K562 (cell line): ENCODE data around the gene PDCD1LG2. TPM values are rescaled to one million over a fixed set of nuclear protein-coding genes. Genes with fewer than 3 reads are reported as not detected.

Source experiments
- ATAC-seq: fragments of 200-7000 bp; cut with Tn5 transposase; 3 replicates; pipeline ENCODE4 v1.9.1; 2020; ENCODE audit warnings: moderate library complexity
- BruUV-seq: library from RNA; stranded (reverse); fragments of 400-500 nt; replicated peaks from 2 replicates; lab custom pipeline; 2021; lab: Mats Ljungman, UMichigan
- CTCF ChIA-PET: fragments of 300-600 bp; formaldehyde crosslinking; extraction: SDS; loops from one replicate; lab custom pipeline; 2021; ENCODE audit warnings: low intra/inter-chr PET ratio; lab: Yijun Ruan, JAX
- POLR2A ChIA-PET: fragments of 300-600, 350-650 bp; sonication (Branson Sonifier 250); formaldehyde crosslinking; extraction: SDS; loops from one replicate; lab custom pipeline; 2021; ENCODE audit warnings: antibody characterized with exemption, inconsistent platforms; lab: Yijun Ruan, JAX
- DNase-seq, 4 experiments: peaks; one replicate each; pipeline versions ENCODE4 v3.0.0 to v3.0.0-alpha.2; 2011 to 2018; ENCODE audit warnings: low spot score in 3 of 4, mixed read lengths in 3 of 4; ENCODE audit errors: extremely low read depth in 1 of 4
- FAIRE-seq: peaks from 2 replicates; lab custom pipeline; 2011; peaks lifted over from hg19 to GRCh38; lab: Jason Lieb, UNC
- H2AFZ ChIP-seq: 2 replicates; pipeline ENCODE4 v1.6.0; 2011; ENCODE audit warnings: low read depth, low read length, control low read depth, inconsistent platforms
- H3K27ac ChIP-seq: fragments of 200-600 bp; 3 replicates; pipeline ENCODE4 v1.8.0; 2011; ENCODE audit warnings: low read depth, mild to moderate bottlenecking, control low read depth, inconsistent platforms, low read length, moderate library complexity, mixed read lengths; ENCODE audit errors: extremely low read depth
- H3K27me3 ChIP-seq, 2 experiments: fragments of 300-600 bp in 1 of 2; 2 replicates in 1 of 2; 3 replicates in 1 of 2; pipeline versions ENCODE4 v1.6.0 to v1.8.0; 2011; ENCODE audit warnings: inconsistent platforms in 2 of 2, low read length in 2 of 2, mild to moderate bottlenecking in 1 of 2, mixed read lengths in 1 of 2, moderate library complexity in 1 of 2; ENCODE audit not compliant: control insufficient read depth in 2 of 2, insufficient read depth in 2 of 2
- H3K36me3 ChIP-seq: fragments of 300-600 bp; 3 replicates; pipeline ENCODE4 v1.8.0; 2011; ENCODE audit warnings: mild to moderate bottlenecking, low read length, inconsistent platforms; ENCODE audit not compliant: control insufficient read depth, insufficient read depth
- H3K4me1 ChIP-seq, 2 experiments: fragments of 200-600 bp in 1 of 2; replicated peaks in 1 of 2; 2 replicates in 1 of 2; 3 replicates in 1 of 2; pipeline versions ENCODE4 v1.5.1 to v1.8.0; 2011; ENCODE audit warnings: inconsistent platforms in 2 of 2, low read length in 2 of 2, mild to moderate bottlenecking in 1 of 2, mixed read lengths in 1 of 2, moderate library complexity in 1 of 2; ENCODE audit not compliant: control insufficient read depth in 2 of 2, insufficient read depth in 2 of 2
- H3K4me2 ChIP-seq: 2 replicates; pipeline ENCODE4 v1.6.1; 2011; ENCODE audit warnings: low read length, control low read depth, inconsistent platforms, mixed read lengths; ENCODE audit not compliant: insufficient read depth
- H3K4me3 ChIP-seq: fragments of 200-600 bp; sonication (generic), shearing (Covaris generic); 2 replicates; pipeline ENCODE4 v1.5.1; 2016; ENCODE audit warnings: control low read depth, inconsistent platforms
- H3K79me2 ChIP-seq: fragments of 200-600 bp; 3 replicates; pipeline ENCODE4 v1.8.0; 2011; ENCODE audit warnings: low read length, inconsistent platforms; ENCODE audit not compliant: control insufficient read depth, insufficient read depth
- H3K9ac ChIP-seq, 2 experiments: 2 replicates each; pipeline versions ENCODE4 v1.6.0 to v1.6.1; 2011; ENCODE audit warnings: low read depth in 2 of 2, low read length in 2 of 2, control low read depth in 1 of 2, inconsistent platforms in 1 of 2, mild to moderate bottlenecking in 1 of 2, mixed read lengths in 1 of 2; ENCODE audit not compliant: insufficient read depth in 1 of 2
- H3K9me1 ChIP-seq: one replicate; pipeline ENCODE4 v1.6.0; 2011; ENCODE audit warnings: inconsistent platforms, mild to moderate bottlenecking, low read length, moderate library complexity; ENCODE audit not compliant: control insufficient read depth, insufficient read depth
- H3K9me3 ChIP-seq: replicated peaks from 2 replicates; pipeline ENCODE4 v1.5.1; 2011; ENCODE audit warnings: low read depth, low read length, inconsistent platforms; ENCODE audit not compliant: control insufficient read depth, insufficient read depth
- H4K20me1 ChIP-seq: replicated peaks from 2 replicates; pipeline ENCODE4 v1.6.1; 2011; ENCODE audit warnings: low read length, inconsistent platforms, mixed read lengths; ENCODE audit not compliant: control insufficient read depth, insufficient read depth
- ADNP ChIP-seq: fragments of 200-800 bp; sonication (Bioruptor generic); IDR thresholded peaks from 2 replicates; pipeline ENCODE4 v1.6.1; 2016; ENCODE audit warnings: missing genetic modification characterization, missing compliant biosample characterization
- CEBPB ChIP-seq: fragments of 450-650 bp; IDR thresholded peaks from 2 replicates; pipeline ENCODE4 v1.6.1; 2016; ENCODE audit warnings: missing genetic modification characterization, missing compliant biosample characterization
- CEBPG ChIP-seq, 3 experiments: fragments of 200-800 bp in 1 of 3; sonication (Bioruptor generic) in 1 of 3; sonication (generic) in 1 of 3; formaldehyde crosslinking in 1 of 3; IDR thresholded peaks in 2 of 3; conservative IDR thresholded peaks in 1 of 3; 2 replicates each; pipeline versions ENCODE4 v1.6.1 to v1.8.0; 2016 to 2022; ENCODE audit warnings: missing compliant biosample characterization in 2 of 3, missing genetic modification characterization in 2 of 3, mild to moderate bottlenecking in 1 of 3, missing genetic modification reagents in 1 of 3
- GTF2F1 ChIP-seq: IDR thresholded peaks from 2 replicates; pipeline ENCODE4 v1.6.1; 2011; ENCODE audit warnings: low read depth, low read length, improper control_type of control experiment
- NFE2 ChIP-seq: IDR thresholded peaks from 2 replicates; pipeline ENCODE4 v1.6.1; 2014; ENCODE audit warnings: antibody characterized with exemption, low read depth
- ZNF561 ChIP-seq: fragments of 450-650 bp; formaldehyde crosslinking; conservative IDR thresholded peaks from 2 replicates; pipeline ENCODE4 v1.4.0; 2020; ENCODE audit warnings: mild to moderate bottlenecking, moderate library complexity
- WGBS: fragments of 100-300 bp; shearing (Covaris generic); methylation state at CpG from one replicate; pipeline ENCODE4 v1.1.6; 2016; ENCODE audit warnings: low coverage, mixed read lengths; ENCODE audit not compliant: insufficient coverage; ENCODE audit errors: missing lambda C conversion rate; 5-methylcytosine and 5-hydroxymethylcytosine counted together
- in situ Hi-C: fragments of 300-500 bp; cut with MboI; formaldehyde crosslinking; loops from 4 replicates; pipeline ENCODE4 v1.15.0; 2018; ENCODE audit warnings: inconsistent platforms, mixed read lengths
- intact Hi-C: fragments of 100-400 bp; cut with micrococcal nuclease; formaldehyde crosslinking; loops from 2 replicates; pipeline ENCODE4 v1.14.2; 2022
- polyA plus RNA-seq, 8 experiments: library from polyadenylated mRNA; depleted of rRNA in 4 of 8; stranded (reverse) in 5 of 8; unstranded in 3 of 8; fragments of >200 nt; fragmentation: Nextera tagmentation in 2 of 8; fragmentation: Illumina TruSeq in 1 of 8; extraction: Ambion mirVana in 2 of 8; extraction: Trizol in 1 of 8; gene quantifications; 2 replicates each; pipeline versions ENCODE4 v1.2.1 to v1.2.3, GENCODE V29; 2011 to 2014; ENCODE audit warnings: inconsistent platforms in 1 of 8, missing spikeins in 1 of 8
- total RNA-seq, 7 experiments: library from RNA; depleted of rRNA in 6 of 7; stranded (reverse); fragments of >200 nt in 6 of 7; fragmentation: Illumina TruSeq in 2 of 7; extraction: Trizol in 2 of 7; gene quantifications; 2 replicates each; pipeline versions ENCODE4 v1.2.1 to v1.2.3, GENCODE V29; 2011 to 2021; ENCODE audit warnings: low replicate concordance in 1 of 7
- TF ChIP-seq, protein P1 (sequence below), 2 experiments: IDR thresholded peaks in 1 of 2; conservative IDR thresholded peaks in 1 of 2; 2 replicates each; pipeline ENCODE4 v1.6.1; 2016; ENCODE audit warnings: low read depth in 2 of 2, mild to moderate bottlenecking in 1 of 2, missing compliant biosample characterization in 1 of 2, missing genetic modification characterization in 1 of 2, moderate library complexity in 1 of 2
- TF ChIP-seq, protein P2 (sequence below): sonication (generic); formaldehyde crosslinking; IDR thresholded peaks from 2 replicates; pipeline ENCODE4 v1.8.0; 2022; ENCODE audit warnings: mild to moderate bottlenecking, missing genetic modification reagents

Gene PDCD1LG2
- total and polyA plus RNA-seq, 9 of the 15 experiments (the other 6 are each of a cell fraction or from before 2014, with no cell fraction given), result not detected

DNA sequence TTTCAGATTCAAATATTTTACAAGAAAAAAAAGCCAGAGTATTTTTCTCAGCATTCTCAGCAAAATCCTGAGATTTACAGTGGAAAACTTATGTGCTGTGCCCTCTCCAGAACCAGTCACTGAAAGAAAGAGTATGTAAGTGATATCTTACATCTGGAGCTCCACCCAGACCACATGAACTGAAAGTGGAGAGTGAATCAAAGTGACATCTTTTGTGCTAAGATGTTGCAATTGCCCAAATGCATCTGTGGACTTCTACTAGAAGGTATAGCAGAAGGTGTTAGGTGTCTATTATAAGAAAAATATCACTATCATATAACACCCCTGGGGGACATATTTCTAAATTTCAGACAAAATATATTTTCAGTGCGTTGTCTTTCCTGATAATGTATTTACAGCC, 69.5 kb downstream of the PDCD1LG2 start:
- H3K27ac ChIP-seq, result no peak overlapping the region
- CTCF ChIA-PET, result no interaction called here
- H3K9me3 ChIP-seq, result no peaks in the 10 kb centered on the region
- POLR2A ChIA-PET, result no interaction called here
- H3K4me2 ChIP-seq, result no peak overlapping the region
- no peaks in the 10 kb centered on the region for H3K36me3 ChIP-seq
- H4K20me1 ChIP-seq, result no peaks in the 10 kb centered on the region
- H3K9ac ChIP-seq, result no peak overlapping the region
- 25% methylated on average over 1 of the region's 1 CpG for WGBS
- H3K9me1 ChIP-seq, result no peaks in the 10 kb centered on the region
- intact Hi-C loops, result no loop called here
- no peak for ATAC-seq
- in situ Hi-C loops, result loop anchor here (25.0 kb wide), 1 partner anchor 393 kb away; the partner anchor contains the start of gene INSL6
- H3K79me2 ChIP-seq, result no peaks in the 10 kb centered on the region
- H2AFZ ChIP-seq, result no peak overlapping the region
- FAIRE-seq, result no peak
- H3K4me3 ChIP-seq, result no peak overlapping the region
- BruUV-seq, result no TSS peak
- no peaks in the 10 kb centered on the region for H3K4me1 ChIP-seq
- DNase-seq, result no peak
- no peaks in the 10 kb centered on the region for H3K27me3 ChIP-seq
- TF ChIP-seq, protein P1, sequence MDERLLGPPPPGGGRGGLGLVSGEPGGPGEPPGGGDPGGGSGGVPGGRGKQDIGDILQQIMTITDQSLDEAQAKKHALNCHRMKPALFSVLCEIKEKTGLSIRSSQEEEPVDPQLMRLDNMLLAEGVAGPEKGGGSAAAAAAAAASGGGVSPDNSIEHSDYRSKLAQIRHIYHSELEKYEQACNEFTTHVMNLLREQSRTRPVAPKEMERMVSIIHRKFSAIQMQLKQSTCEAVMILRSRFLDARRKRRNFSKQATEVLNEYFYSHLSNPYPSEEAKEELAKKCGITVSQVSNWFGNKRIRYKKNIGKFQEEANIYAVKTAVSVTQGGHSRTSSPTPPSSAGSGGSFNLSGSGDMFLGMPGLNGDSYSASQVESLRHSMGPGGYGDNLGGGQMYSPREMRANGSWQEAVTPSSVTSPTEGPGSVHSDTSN (CRISPR knock-in tag; IDR thresholded peaks at IDR 0.05; ENCODE audit: low read depth), result no peak
- TF ChIP-seq, protein P1 (tag; conservative IDR thresholded peaks at IDR 0.05; ENCODE audit: low read depth), result 0 out of 2 replicates have a peak, but pooled peaks have one; percentile 30
- no peak for TF ChIP-seq GTF2F1
- no peak for TF ChIP-seq NFE2
- TF ChIP-seq, protein P2, sequence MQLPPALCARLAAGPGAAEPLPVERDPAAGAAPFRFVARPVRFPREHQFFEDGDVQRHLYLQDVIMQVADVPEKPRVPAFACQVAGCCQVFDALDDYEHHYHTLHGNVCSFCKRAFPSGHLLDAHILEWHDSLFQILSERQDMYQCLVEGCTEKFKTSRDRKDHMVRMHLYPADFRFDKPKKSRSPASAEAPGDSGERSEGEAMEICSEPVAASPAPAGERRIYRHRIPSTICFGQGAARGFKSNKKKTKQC, result no peak
- TF ChIP-seq ZNF561 (CRISPR knock-in tag), result no peak
- no peak for TF ChIP-seq ADNP (tag)
- no peak for TF ChIP-seq CEBPG (CRISPR knock-in tag; IDR thresholded peaks at IDR 0.05)
- TF ChIP-seq CEBPG (tag; conservative IDR thresholded peaks at IDR 0.05 in 1 of 2, IDR thresholded peaks at IDR 0.05 in 1 of 2), result peak in 1 of 2 experiments; percentile 57; a peak in 2 of 4 replicates
- TF ChIP-seq CEBPB (tag), result 0 out of 2 replicates have a peak, but pooled peaks have one; percentile 10
